T-helper 2 cell treated with Interferon-gamma antibody and Interleukin-4, amounts not matched to agents 5 μg/mL and 100 μg/mL, for 36 hours (primary cell): Measurements from ENCODE around the gene FHIT.
"Not testable (repeated sequence)": the region's sequence is repeated elsewhere in the genome, so short reads cannot be mapped to it uniquely, and the experiment has no call there.

Experiments
- DNase-seq: peaks from one replicate; pipeline ENCODE4 v3.0.0; 2021; ENCODE audit warnings: low spot score
- H3K27ac Mint-ChIP-seq: one replicate; pipeline ENCODE4 v1.8.0; 2021; ENCODE audit warnings: mild to moderate bottlenecking, mixed read lengths
- H3K27me3 Mint-ChIP-seq: one replicate; pipeline ENCODE4 v1.8.0; 2021; ENCODE audit warnings: low read depth, mixed read lengths
- H3K36me3 Mint-ChIP-seq: one replicate; pipeline ENCODE4 v1.8.0; 2021; ENCODE audit warnings: low read depth, mixed read lengths
- H3K4me1 Mint-ChIP-seq: one replicate; pipeline ENCODE4 v1.8.0; 2021; ENCODE audit warnings: low read depth, mixed read lengths
- H3K4me3 Mint-ChIP-seq: one replicate; pipeline ENCODE4 v1.8.0; 2022; ENCODE audit warnings: mild to moderate bottlenecking, moderate library complexity, mixed read lengths
- H3K9me3 Mint-ChIP-seq: one replicate; pipeline ENCODE4 v1.8.0; 2021; ENCODE audit warnings: mixed read lengths

Gene FHIT

DNA sequence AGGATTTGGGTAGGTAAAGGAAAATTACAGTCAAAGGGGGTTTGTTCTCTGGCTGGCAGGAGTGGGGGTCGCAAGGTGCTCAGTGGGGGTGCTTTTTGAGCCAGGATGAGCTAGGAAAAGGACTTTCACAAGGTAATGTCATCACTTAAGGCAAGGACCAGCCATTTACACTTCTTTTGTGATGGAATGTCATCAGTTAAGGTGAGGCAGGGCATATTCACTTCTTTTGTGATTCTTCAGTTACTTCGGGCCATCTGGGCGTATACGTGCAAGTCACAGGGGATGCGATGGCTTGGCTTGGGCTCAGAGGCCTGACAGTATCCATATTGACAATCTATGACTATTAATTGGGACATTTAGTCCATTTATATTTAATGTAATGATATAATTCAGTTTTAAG lies 578.9 kb downstream of the FHIT start:
- H3K27ac Mint-ChIP-seq, H3K36me3 Mint-ChIP-seq, H3K9me3 Mint-ChIP-seq, H3K4me3 Mint-ChIP-seq, H3K27me3 Mint-ChIP-seq, DNase-seq, H3K4me1 Mint-ChIP-seq: not testable (repeated sequence)

DNA sequence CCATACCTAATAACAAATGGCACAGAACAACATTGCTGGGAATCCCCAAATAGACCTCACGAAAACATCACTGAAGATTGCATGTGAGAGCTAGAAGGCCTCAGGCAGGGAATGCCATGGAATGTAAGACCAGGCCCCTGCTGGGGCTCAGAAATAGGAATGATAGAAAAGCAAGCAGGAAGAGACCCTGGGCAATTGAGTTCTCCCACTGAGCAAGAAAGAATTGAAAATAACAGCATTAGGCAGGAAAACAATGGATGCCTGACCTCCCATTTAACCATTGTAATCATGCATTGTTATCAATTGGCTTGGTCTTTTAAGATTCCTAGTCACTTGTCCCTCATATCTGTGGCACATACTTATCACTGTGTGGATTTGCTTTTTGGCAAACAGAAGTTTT lies 581.6 kb downstream of the FHIT start:
- H3K27me3 Mint-ChIP-seq, result no peaks in the 10 kb centered on the region
- H3K36me3 Mint-ChIP-seq, result no peaks in the 10 kb centered on the region
- H3K9me3 Mint-ChIP-seq, result peaks cover 11% of the 10 kb centered on the region
- no peak overlapping the region for H3K27ac Mint-ChIP-seq
- H3K4me3 Mint-ChIP-seq, result no peak overlapping the region
- H3K4me1 Mint-ChIP-seq, result peaks cover 2% of the 10 kb centered on the region
- no peak for DNase-seq

GRCh38 chr3:60660026-60660425 lies 591.2 kb downstream of the FHIT start:
- no peak for DNase-seq
- Mint-ChIP-seq H3K4me1 (peaks cover 4% of the 10 kb centered on the region), H3K27ac (no peak overlapping the region), H3K36me3 (no peaks in the 10 kb centered on the region), H3K27me3 (no peaks in the 10 kb centered on the region), H3K4me3 (no peak overlapping the region), H3K9me3 (peaks cover 22% of the 10 kb centered on the region)

DNA sequence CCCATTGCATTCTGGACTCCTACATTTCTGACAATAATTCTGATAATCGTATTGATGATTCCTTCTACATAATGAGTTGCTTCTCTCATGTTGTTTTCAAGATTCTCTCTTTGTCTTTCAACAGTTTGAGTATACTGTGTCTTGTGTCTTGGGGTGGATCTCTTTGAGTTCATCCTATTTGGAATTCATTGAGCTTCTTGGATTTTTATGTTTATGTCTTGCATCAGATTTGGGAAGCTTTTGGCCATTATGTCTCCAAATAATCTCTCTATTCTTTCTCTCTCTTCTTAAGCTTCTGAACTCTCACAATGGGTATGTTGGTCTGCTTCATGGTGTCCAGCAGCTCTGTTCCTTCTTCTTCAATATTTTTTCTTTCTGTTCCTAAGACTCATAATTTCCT lies 592.2 kb downstream of the FHIT start:
- Mint-ChIP-seq H3K36me3 (no peaks in the 10 kb centered on the region), H3K4me1 (peaks cover 4% of the 10 kb centered on the region), H3K9me3 (peaks cover 20% of the 10 kb centered on the region), H3K27me3 (no peaks in the 10 kb centered on the region), H3K4me3 (no peak overlapping the region), H3K27ac (no peak overlapping the region)
- DNase-seq, result no peak

- H3K36me3 Mint-ChIP-seq, result no peaks in the 10 kb centered on the region
These were observed 593.3 kb downstream of the FHIT start for GRCh38 chr3:60657972-60658371.

GRCh38 chr3:60652829-60653228 lies 598.4 kb downstream of the FHIT start:
- peaks cover 2% of the 10 kb centered on the region for H3K4me1 Mint-ChIP-seq
- H3K27me3 Mint-ChIP-seq, result peaks cover under 1% of the 10 kb centered on the region
- H3K4me3 Mint-ChIP-seq, result no peak overlapping the region
- no peaks in the 10 kb centered on the region for H3K36me3 Mint-ChIP-seq
- DNase-seq, result no peak
- no peak overlapping the region for H3K27ac Mint-ChIP-seq
- no peaks in the 10 kb centered on the region for H3K9me3 Mint-ChIP-seq

More at GRCh38 chr3:60657972-60658371, 593.3 kb downstream of the FHIT start:
- H3K27me3 Mint-ChIP-seq, result no peaks in the 10 kb centered on the region
- H3K4me1 Mint-ChIP-seq, result peaks cover 4% of the 10 kb centered on the region
- no peak overlapping the region for H3K4me3 Mint-ChIP-seq
- H3K27ac Mint-ChIP-seq, result no peak overlapping the region
- DNase-seq, result no peak
- H3K9me3 Mint-ChIP-seq, result peaks cover 20% of the 10 kb centered on the region

GRCh38 chr3:60651799-60652198 lies 599.5 kb downstream of the FHIT start:
- H3K9me3 Mint-ChIP-seq, result no peaks in the 10 kb centered on the region
- H3K36me3 Mint-ChIP-seq, result no peaks in the 10 kb centered on the region
- peaks cover 2% of the 10 kb centered on the region for H3K4me1 Mint-ChIP-seq
- no peak overlapping the region for H3K4me3 Mint-ChIP-seq
- no peak overlapping the region for H3K27ac Mint-ChIP-seq
- DNase-seq, result no peak
- peaks cover 2% of the 10 kb centered on the region for H3K27me3 Mint-ChIP-seq

DNA sequence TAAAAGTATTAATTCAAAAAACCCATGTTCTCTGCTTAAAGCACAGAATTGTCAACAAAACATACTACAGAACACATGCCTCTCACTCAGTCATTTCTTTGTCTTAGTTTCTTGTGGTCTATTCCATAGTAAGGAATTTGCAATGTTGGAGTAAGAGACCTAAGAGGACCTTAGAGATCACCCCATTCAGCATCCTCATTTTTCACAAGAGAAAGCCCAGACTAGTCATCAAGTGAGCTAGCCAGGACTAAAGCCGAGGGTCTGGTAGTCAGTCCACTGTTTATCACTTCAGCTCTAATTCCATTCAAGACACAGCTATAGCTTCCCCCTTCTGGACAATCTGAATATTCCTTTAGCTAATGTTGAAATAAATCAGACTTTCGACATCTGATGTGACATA lies 601.1 kb downstream of the FHIT start:
- Mint-ChIP-seq H3K27ac (no peak overlapping the region), H3K4me1 (peaks cover 2% of the 10 kb centered on the region), H3K9me3 (no peaks in the 10 kb centered on the region), H3K36me3 (no peaks in the 10 kb centered on the region), H3K27me3 (peaks cover 2% of the 10 kb centered on the region), H3K4me3 (no peak overlapping the region)
- DNase-seq, result no peak

DNA sequence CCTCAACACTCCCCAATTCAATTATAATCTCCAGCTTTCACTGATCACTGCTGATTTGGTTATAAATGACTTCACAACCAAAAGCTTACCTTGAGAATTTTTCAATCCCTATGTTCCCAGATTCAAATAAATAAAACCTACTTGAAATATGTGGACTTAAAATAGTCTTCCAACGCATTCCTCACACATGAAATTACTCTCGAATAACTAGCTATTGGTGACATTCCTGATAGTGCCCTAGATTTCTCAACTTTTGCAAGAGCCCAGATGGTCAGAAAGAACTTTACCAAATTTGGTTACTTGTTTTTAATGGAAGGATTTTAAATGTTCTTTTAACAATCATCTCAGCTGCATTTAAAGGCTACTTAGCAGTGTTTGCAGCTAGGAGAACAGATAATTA lies 605.5 kb downstream of the FHIT start:
- H3K9me3 Mint-ChIP-seq, result no peaks in the 10 kb centered on the region
- H3K27ac Mint-ChIP-seq, result no peak overlapping the region
- H3K4me1 Mint-ChIP-seq, result no peaks in the 10 kb centered on the region
- H3K4me3 Mint-ChIP-seq, result no peak overlapping the region
- no peaks in the 10 kb centered on the region for H3K36me3 Mint-ChIP-seq
- DNase-seq, result no peak
- peaks cover 2% of the 10 kb centered on the region for H3K27me3 Mint-ChIP-seq

DNA sequence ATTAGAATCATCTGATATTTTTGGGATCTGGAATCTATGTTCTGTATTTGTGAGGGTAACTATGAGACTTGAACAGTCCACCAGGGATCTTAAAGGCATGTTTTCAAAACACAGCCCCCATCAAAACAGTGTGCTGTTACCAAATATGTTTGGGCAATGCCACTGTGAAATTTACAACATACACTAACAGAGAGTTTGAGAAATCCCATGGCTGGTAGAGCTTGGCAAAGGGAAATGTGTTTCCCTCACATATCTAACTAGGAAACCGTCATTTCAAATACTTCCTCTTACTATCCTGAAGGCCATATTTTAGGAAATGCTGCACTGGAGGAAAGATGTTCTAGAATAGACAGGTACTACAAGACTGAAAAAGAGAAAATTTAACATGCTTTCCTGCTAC lies 607.4 kb downstream of the FHIT start:
- DNase-seq, result no peak
- H3K27ac Mint-ChIP-seq, result no peak overlapping the region
- H3K9me3 Mint-ChIP-seq, result no peaks in the 10 kb centered on the region
- no peak overlapping the region for H3K4me3 Mint-ChIP-seq
- no peaks in the 10 kb centered on the region for H3K4me1 Mint-ChIP-seq
- H3K36me3 Mint-ChIP-seq, result no peaks in the 10 kb centered on the region
- H3K27me3 Mint-ChIP-seq, result peaks cover 2% of the 10 kb centered on the region

- Mint-ChIP-seq H3K27me3 (no peaks in the 10 kb centered on the region), H3K27ac (no peak overlapping the region), H3K4me3 (no peak overlapping the region), H3K9me3 (no peaks in the 10 kb centered on the region), H3K4me1 (no peaks in the 10 kb centered on the region), H3K36me3 (no peaks in the 10 kb centered on the region)
- no peak for DNase-seq
These were observed 609.9 kb downstream of the FHIT start for GRCh38 chr3:60641354-60641753.

DNA sequence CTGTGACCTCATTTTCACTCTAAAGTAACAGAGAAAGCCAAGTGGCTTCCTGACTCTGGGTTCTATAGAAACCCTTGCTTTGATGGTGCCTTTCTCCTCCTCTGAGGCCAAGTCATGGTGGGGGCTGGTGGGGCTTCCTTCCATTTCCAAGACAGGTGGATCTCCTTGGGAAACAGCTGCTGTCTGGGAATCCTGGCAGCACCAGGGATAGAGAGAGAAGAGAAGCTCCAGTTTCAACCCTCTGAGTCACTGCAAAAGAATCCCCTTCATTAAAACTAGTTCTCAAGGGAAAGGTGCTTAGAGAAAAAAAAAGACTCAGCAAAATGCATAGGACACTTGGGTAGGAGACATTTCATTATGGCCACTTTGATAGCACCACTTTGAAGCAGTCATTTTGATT lies 614.4 kb downstream of the FHIT start:
- H3K36me3 Mint-ChIP-seq, result no peaks in the 10 kb centered on the region
- no peaks in the 10 kb centered on the region for H3K27me3 Mint-ChIP-seq
- no peak for DNase-seq
- no peaks in the 10 kb centered on the region for H3K4me1 Mint-ChIP-seq
- no peaks in the 10 kb centered on the region for H3K9me3 Mint-ChIP-seq
- no peak overlapping the region for H3K4me3 Mint-ChIP-seq
- H3K27ac Mint-ChIP-seq, result no peak overlapping the region

DNA sequence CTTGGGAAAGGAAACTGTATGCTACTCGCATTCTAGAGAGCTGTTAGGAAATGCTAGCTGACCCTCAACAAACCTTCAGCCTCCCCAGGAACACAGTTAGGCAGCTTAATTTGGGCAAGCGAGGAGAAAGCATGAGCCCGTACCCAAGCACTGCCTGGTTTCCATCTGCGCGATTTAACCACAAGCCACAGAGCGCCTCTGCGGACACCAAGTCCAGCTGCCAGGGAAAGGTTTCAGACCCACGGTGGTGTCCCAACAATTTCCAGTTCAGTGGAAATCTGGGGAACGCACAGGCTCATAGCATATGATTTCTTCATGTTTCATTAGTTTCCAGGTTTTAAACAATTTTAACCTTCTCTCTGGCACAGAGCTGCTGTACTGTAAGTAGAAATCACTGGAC lies 617.6 kb downstream of the FHIT start:
- Mint-ChIP-seq H3K9me3 (no peaks in the 10 kb centered on the region), H3K4me1 (no peaks in the 10 kb centered on the region), H3K27ac (no peak overlapping the region), H3K27me3 (no peaks in the 10 kb centered on the region), H3K4me3 (no peak overlapping the region), H3K36me3 (no peaks in the 10 kb centered on the region)
- DNase-seq, result no peak

- no peaks in the 10 kb centered on the region for H3K27me3 Mint-ChIP-seq
- no peaks in the 10 kb centered on the region for H3K9me3 Mint-ChIP-seq
- no peak overlapping the region for H3K27ac Mint-ChIP-seq
- no peaks in the 10 kb centered on the region for H3K4me1 Mint-ChIP-seq
- H3K4me3 Mint-ChIP-seq, result no peak overlapping the region
- H3K36me3 Mint-ChIP-seq, result no peaks in the 10 kb centered on the region
- DNase-seq, result no peak
These were observed 619.7 kb downstream of the FHIT start for GRCh38 chr3:60631509-60631908.

- no peak overlapping the region for H3K27ac Mint-ChIP-seq
- no peak overlapping the region for H3K4me3 Mint-ChIP-seq
- H3K4me1 Mint-ChIP-seq, result no peaks in the 10 kb centered on the region
- no peak for DNase-seq
- no peaks in the 10 kb centered on the region for H3K27me3 Mint-ChIP-seq
- H3K36me3 Mint-ChIP-seq, result no peaks in the 10 kb centered on the region
- H3K9me3 Mint-ChIP-seq, result no peaks in the 10 kb centered on the region
These were observed 620.3 kb downstream of the FHIT start for GRCh38 chr3:60630953-60631352.
